A549 (cell line): Measurements from ENCODE around the gene MAGI1.

Source experiments
- CTCF ChIP-seq: fragments of >200 bp; sonication (Bioruptor Twin); formaldehyde crosslinking; IDR thresholded peaks from 3 replicates; pipeline ENCODE4 v1.5.1; 2016
- RAD21 ChIP-seq, 2 experiments: fragments of >200 bp in 1 of 2; sonication (Bioruptor Twin) in 1 of 2; formaldehyde crosslinking in 1 of 2; IDR thresholded peaks in 1 of 2; conservative IDR thresholded peaks in 1 of 2; 2 replicates in 1 of 2; 3 replicates in 1 of 2; pipeline ENCODE4 v1.6.1; 2012 to 2018; ENCODE audit warnings: inconsistent platforms in 1 of 2
- SMC3 ChIP-seq: fragments of >200 bp; sonication (Bioruptor Twin); formaldehyde crosslinking; IDR thresholded peaks from 3 replicates; pipeline ENCODE4 v1.6.1; 2018; ENCODE audit warnings: inconsistent platforms

- TF ChIP-seq RAD21 (conservative IDR thresholded peaks at IDR 0.05 in 1 of 2, IDR thresholded peaks at IDR 0.05 in 1 of 2) (no peak), SMC3 (no peak), CTCF (no peak)
Observed at GRCh38 chr3:66017591-66017990, 21.1 kb downstream of the MAGI1 start.
